Stimulated activated CD8-positive, alpha-beta memory T cell treated with anti-CD3 and anti-CD28 coated beads, Interleukin-12 subunit alpha, Interleukin-12 subunit beta, amount 100 ng/mL, for 4 hours (primary cell): ENCODE results near the gene SGMS1.

Experiments
- DNase-seq: peaks from one replicate; pipeline ENCODE4 v3.0.0-alpha.2; 2020; ENCODE audit warnings: low read depth

The SGMS1 gene

GRCh38 chr10:50613150-50613549 lies 10.6 kb downstream of the SGMS1 start:
- DNase-seq, result no peak

- DNase-seq, result no peak
These were observed 13.4 kb downstream of the SGMS1 start for GRCh38 chr10:50610368-50610767.

GRCh38 chr10:50607356-50607925 lies 16.3 kb downstream of the SGMS1 start:
- no peak for DNase-seq

GRCh38 chr10:50605951-50606270 lies 17.8 kb downstream of the SGMS1 start:
- DNase-seq, result no peak

- no peak for DNase-seq
These were observed 18.3 kb downstream of the SGMS1 start for GRCh38 chr10:50605269-50605950.

GRCh38 chr10:50604809-50605208 lies 18.9 kb downstream of the SGMS1 start:
- DNase-seq, result no peak

- DNase-seq, result no peak
These were observed 19.6 kb downstream of the SGMS1 start for GRCh38 chr10:50604049-50604640.

GRCh38 chr10:50603151-50603850 lies 20.5 kb downstream of the SGMS1 start:
- DNase-seq, result no peak

GRCh38 chr10:50601974-50602373 lies 21.8 kb downstream of the SGMS1 start:
- DNase-seq, result no peak

GRCh38 chr10:50600831-50601477 lies 22.8 kb downstream of the SGMS1 start:
- no peak for DNase-seq

GRCh38 chr10:50600286-50600685 lies 23.5 kb downstream of the SGMS1 start:
- DNase-seq, result no peak

- DNase-seq, result no peak
These were observed 26.9 kb downstream of the SGMS1 start for GRCh38 chr10:50596897-50597296.

- DNase-seq, result no peak
These were observed 27.3 kb downstream of the SGMS1 start for GRCh38 chr10:50596456-50596855.

- no peak for DNase-seq
These were observed 28.0 kb downstream of the SGMS1 start for GRCh38 chr10:50595785-50596184.

- DNase-seq, result no peak
These were observed 30.0 kb downstream of the SGMS1 start for GRCh38 chr10:50593523-50594376.

GRCh38 chr10:50592961-50593418 lies 30.8 kb downstream of the SGMS1 start:
- DNase-seq, result no peak

GRCh38 chr10:50590935-50591334 lies 32.8 kb downstream of the SGMS1 start:
- DNase-seq, result no peak

- no peak for DNase-seq
These were observed 37.0 kb downstream of the SGMS1 start for GRCh38 chr10:50586740-50587088.

GRCh38 chr10:50585921-50586739 lies 37.6 kb downstream of the SGMS1 start:
- DNase-seq, result no peak
